ENCODE data around the gene RFXANK.
"Not testable (repeated sequence)": the region's sequence is repeated elsewhere in the genome, so short reads cannot be mapped to it uniquely, and the experiment has no call there.

The RFXANK gene

GRCh38 chr19:19170053-19170872 lies 21.8 kb upstream of the RFXANK start, which contains the start of gene MEF2B:
Gene MEF2B, minus strand, starts transcription at chr19:19170263. Its CDS starts 19,528 bp downstream, at chr19:19150735.
- peak; percentile 41 to 76 (median 72) for DNase-seq (ENCODE audit: low read depth in 3 of 3)

GRCh38 chr19:19170873-19171672 lies 21.0 kb upstream of the RFXANK start:
- no peak for DNase-seq (ENCODE audit: low read depth in 3 of 3)

- DNase-seq (ENCODE audit: low read depth in 3 of 3) = no peak
Observed at GRCh38 chr19:19171821-19172532, 20.1 kb upstream of the RFXANK start.

- DNase-seq (ENCODE audit: low read depth in 3 of 3) = not testable (repeated sequence)
Observed at GRCh38 chr19:19173243-19173642, 18.8 kb upstream of the RFXANK start.

- no peak for DNase-seq (ENCODE audit: low read depth in 3 of 3)
Observed at GRCh38 chr19:19176950-19177349, 15.1 kb upstream of the RFXANK start.

- no peak for DNase-seq (ENCODE audit: low read depth in 3 of 3)
Observed at GRCh38 chr19:19179548-19180441, 12.3 kb upstream of the RFXANK start.

- DNase-seq (ENCODE audit: low read depth in 3 of 3) = no peak
Observed at GRCh38 chr19:19181488-19181998, 10.5 kb upstream of the RFXANK start.

GRCh38 chr19:19185853-19186740 lies 6.0 kb upstream of the RFXANK start:
- DNase-seq (ENCODE audit: low read depth in 3 of 3) = peak; percentile 41 to 69 (median 43)

GRCh38 chr19:19186742-19187141 lies 5.3 kb upstream of the RFXANK start:
- no peak for DNase-seq (ENCODE audit: low read depth in 3 of 3)

GRCh38 chr19:19191768-19192077 lies 335 bp upstream of the RFXANK start:
- no peak for DNase-seq (ENCODE audit: low read depth in 3 of 3)

- DNase-seq (ENCODE audit: low read depth in 3 of 3) = no peak
Observed at GRCh38 chr19:19192910-19193423, 909 bp downstream of the RFXANK start.

- no peak for DNase-seq (ENCODE audit: low read depth in 3 of 3)
Observed at GRCh38 chr19:19193926-19194325, 1.9 kb downstream of the RFXANK start.

GRCh38 chr19:19201697-19202630 lies 9.9 kb downstream of the RFXANK start:
- no peak for DNase-seq (ENCODE audit: low read depth in 3 of 3)

- no peak for DNase-seq (ENCODE audit: low read depth in 3 of 3)
Observed at GRCh38 chr19:19202707-19203011, 10.6 kb downstream of the RFXANK start.

GRCh38 chr19:19203012-19203856 lies 11.2 kb downstream of the RFXANK start, which contains the start of gene NR2C2AP:
Gene NR2C2AP, minus strand, starts transcription at chr19:19203414. Its CDS starts 354 bp downstream, at chr19:19203060.
- peak; percentile 89 to 95 (median 92) for DNase-seq (ENCODE audit: low read depth in 3 of 3)

GRCh38 chr19:19204181-19204580 lies 12.1 kb downstream of the RFXANK start:
- no peak for DNase-seq (ENCODE audit: low read depth in 3 of 3)

Measured in stimulated activated CD4-positive, alpha-beta T cell treated with anti-CD3 and anti-CD28 coated beads, TNF-alpha, amount 100 ng/mL, for 48 hours (primary cell).